Activated CD8-positive, alpha-beta memory T cell treated with anti-CD3 and anti-CD28 coated beads, Interleukin-2, amount 50 U/mL, for 48 hours (primary cell): ENCODE measurements around the gene SULT1A2.
A peak's percentile ranks its signal among the peaks of the same experiment; 100 is the strongest.
"Not testable (repeated sequence)": the region's sequence is repeated elsewhere in the genome, so short reads cannot be mapped to it uniquely, and the experiment has no call there.

Source experiments
- DNase-seq: peaks from one replicate; pipeline ENCODE4 v3.0.0-alpha.2; 2020

Gene SULT1A2

DNA sequence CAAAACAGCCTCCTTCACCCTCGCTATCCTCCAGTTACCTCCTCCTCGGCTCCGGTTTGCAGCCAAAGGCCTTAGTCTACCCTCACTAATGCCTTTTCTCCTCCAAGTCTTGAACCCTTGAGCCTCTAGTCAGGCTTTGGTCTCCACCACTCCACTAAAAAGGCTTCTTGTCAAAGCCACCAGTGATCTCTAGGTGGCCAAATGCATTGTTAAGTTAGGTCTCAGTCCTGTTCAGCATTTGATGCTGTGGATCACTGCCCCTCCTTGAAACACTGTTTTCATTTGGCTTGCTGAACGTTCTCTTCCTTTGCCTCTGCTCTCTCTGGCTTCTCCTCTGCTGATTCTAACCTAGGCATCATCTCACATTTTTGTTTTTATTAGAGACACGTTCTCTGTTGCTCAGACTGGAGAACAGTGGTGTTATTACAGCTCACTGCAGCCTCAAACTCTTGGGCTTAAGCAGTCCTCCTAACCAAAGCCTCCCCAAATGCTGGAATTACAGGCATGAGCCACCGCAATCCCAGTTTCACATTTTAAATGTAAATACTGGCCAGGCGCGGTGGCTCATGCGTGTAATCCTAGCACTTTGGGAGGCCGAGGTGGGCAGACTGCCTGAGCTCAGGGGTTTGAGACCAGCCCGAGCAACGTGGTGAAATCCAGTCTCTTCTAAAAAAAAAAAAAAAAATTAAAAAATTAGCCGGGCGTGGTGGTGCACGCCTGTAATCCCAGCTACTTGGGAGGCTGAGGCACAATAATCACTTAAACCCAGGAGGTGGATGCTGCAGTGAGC, 42.0 kb downstream of the SULT1A2 start:
- no peak for DNase-seq

DNA sequence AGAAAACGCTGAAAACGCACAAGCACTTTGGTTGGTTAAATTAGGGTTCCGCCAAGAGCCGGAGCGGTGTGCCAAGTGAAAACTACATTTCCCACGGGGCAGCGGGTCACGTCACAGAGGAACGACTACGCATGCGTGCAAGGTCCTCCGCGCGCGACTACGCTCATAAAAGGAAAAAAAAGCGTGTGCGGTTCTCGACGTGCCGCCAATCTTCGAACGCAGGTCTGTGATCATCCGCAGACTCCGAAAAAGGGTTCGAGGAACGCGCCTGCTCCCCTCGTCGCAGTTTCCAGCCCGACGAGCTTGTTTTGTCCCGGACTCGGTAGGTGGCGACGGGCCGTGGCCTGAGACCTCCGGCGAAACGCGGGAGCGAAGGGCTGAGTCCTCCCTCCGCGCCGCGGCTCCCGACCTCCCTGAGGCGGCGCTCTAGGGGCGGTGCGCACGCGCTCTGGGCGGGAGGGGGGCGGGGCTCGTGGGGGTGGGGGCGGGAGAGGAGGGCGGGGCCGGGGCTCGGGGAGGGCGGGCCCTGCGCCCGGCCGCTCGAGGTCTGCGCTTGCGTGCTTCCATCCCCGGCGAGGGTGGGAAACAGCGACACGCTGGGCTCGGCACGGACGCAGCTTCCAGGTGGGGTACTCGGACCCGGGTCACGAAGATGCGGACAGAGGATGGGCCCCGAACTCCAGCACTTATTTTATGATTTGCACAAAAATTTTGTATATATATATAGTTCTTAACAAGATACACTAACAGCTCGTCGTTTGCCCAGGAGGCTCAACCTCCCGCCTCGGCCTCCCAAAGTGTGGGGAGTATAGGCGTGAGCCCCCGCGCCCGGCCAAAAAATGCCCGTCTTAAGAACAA, 42.8 kb downstream of the SULT1A2 start, which contains the start of gene SGF29:
TSS of gene SGF29 (plus strand) at position 145 of the 858 bp plus-strand sequence. CDS start 27,150 bp downstream, outside the sequence.
- peak; percentile 94 for DNase-seq

DNA sequence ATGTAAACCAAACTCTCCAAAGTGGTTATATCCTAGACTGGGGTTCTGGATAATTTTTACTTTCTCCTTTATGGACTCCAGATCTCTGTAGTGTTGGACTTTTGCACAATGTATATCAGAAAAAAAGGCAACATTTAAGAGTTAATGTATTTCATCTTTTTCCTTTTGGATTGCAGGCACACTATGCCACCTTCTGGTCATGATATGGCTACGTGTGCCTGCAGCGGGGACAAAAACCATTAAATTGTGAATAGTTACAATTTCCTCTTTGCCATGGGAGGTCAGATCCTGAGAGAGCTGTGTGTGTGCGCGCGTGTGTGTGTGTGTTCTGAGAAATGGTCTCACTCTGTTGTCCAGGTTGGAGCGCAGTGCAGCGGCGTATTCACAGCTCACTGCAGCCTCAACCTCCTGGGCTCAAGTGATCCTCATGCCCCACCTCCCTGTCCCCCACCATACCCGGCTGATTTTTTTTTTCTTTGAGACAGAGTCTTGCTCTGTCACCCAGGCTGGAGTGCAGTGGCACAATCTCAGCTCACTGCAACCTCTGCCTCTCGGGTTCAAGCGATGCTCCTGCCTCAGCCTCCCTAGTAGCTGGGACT, 47.5 kb downstream of the SULT1A2 start:
- DNase-seq: no peak

DNA sequence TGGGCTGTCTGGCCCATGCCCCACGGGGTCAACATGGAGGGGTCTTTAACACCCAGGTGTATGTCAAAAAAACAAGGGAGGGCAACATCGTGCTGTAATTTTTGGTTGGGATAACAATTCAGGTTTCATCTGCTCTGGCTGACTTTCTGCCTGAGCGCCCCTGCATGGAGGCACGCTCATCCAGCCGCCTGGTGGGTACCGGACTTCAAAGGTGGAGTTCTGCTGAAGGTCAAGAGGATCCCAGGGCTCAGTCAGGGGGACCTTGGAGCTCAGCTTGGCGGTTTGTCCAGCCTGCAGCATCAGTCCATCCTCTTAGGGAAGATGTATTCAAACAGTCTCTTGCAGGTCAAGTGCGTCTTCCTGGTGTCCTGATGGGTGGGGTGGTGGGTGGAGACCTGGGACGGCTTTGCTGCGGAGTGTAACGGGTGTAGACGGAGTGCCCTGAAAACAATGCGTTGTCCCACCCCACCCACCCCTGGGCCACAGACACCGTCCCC, 48.5 kb downstream of the SULT1A2 start:
- DNase-seq: no peak

DNA sequence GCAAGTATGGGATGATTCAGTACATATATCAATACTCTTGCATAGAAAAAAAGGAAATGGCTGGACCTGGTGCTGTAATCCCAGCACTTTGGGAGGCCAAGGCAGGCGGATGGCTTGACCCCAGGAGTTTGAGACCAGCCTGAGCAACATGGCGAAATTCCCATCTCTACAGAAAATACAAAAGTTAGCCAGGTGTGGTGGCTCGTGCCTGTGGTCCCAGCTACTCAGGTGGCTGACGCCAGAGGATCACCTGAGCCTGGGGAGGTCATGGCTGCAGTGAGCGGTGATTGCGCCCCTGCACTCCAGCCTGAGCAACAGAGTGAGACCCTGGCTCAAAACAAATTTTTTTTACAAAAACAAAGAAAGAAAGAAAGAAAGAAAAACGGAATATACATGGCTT, 50.2 kb downstream of the SULT1A2 start:
- DNase-seq: no peak

DNA sequence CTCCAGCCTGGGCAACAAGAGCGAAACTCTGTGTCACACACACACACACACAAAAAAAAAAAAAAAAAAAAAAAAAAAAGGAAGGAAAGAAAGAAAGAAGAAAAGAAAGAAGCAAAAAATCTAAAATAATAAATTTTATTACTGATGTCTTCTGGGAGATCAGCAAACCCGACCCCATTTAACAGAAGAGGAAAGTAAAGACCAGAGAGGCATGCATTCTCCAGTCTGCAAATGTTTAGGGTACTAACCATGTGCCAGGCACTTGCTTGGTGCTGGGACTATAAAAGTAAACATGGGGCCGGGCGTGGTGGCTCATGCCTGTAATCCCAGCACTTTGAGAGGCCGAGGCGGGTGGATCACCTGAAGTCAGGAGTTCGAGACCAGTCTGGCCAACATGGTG, 50.9 kb downstream of the SULT1A2 start:
- not testable (repeated sequence) for DNase-seq

DNA sequence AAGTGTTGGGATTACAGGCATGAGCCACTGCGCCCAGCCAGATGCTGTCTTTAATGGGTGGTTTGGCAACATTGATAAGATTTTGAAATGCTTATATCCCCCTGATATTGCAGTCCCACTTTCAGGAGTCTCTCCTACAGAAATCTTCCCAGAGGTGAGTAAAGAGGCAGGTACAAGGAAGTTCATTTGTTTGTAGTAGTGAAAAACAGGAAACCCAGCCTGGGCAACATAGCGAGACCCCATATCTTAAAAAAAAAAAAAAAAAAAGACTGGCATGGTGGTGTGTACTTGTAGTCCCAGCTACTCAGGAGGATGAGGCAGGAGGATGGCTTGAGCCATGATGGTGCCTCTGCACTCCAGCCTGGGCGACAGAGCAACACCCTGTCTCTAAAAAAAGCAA, 51.9 kb downstream of the SULT1A2 start:
- no peak for DNase-seq

DNA sequence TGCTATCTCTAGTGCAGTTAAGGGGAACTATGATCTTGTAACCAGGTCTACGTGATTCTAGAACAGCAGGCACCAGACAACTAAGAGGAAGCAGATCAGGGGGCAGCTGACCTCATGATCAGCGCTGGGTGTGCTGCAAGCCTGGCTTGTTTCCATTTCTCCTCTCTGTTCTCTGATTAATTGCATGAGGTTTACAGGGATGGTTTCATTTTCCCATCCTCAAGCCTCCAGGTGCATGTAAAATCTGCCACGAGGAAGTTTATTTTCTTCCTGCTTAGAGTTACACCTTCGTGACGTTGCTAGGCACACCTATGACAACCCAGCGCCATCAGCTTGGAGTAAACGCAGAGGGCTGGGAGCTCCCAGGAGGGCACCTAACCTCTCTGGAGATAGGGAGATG, 53.8 kb downstream of the SULT1A2 start:
- no peak for DNase-seq

DNA sequence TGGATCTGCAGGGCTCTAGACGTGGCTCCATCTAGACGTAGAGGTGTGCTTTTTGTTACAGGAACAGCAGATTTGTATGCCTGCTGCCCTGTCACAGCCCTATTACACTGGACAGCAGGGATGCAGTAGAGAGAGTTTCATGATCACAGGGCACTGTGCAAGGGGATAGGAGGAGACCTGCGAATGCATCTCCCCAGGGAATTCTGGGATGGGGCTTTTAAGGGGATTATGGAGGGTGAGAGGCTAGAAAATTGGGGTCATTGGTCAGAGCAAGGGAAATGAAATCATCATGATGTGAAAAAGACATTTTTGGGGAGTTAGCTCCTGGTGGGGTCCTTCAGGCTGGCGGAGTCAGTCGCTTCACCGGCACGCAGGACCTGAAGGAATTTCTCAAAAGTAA, 54.2 kb downstream of the SULT1A2 start:
- DNase-seq: no peak
